Spleen (tissue), 11 donors: Measurements from ENCODE around the gene KSR1. TPM values are rescaled to one million over a fixed set of nuclear protein-coding genes. Genes with fewer than 3 reads are reported as not detected.
A peak's percentile ranks its signal among the peaks of the same experiment; 100 is the strongest.
"Not testable (repeated sequence)": the region's sequence is repeated elsewhere in the genome, so short reads cannot be mapped to it uniquely, and the experiment has no call there.

Experiments used
- DNase-seq: peaks from one replicate; pipeline ENCODE4 v3.0.0-alpha.2; 2020
- H3K27ac ChIP-seq, 8 donors: fragments of 200-600 bp; sonication (generic) in 7 of 8; 1 replicate in 4 of 8; 2 replicates in 4 of 8; pipeline versions ENCODE4 v1.5.0 to v1.8.0; 2016 to 2021; ENCODE audit warnings: inconsistent platforms in 4 of 8, mild to moderate bottlenecking in 4 of 8, moderate library complexity in 1 of 8
- H3K27me3 ChIP-seq, 7 donors: fragments of 200-600 bp; sonication (generic) in 6 of 7; replicated peaks in 1 of 7; 1 replicate in 4 of 7; 2 replicates in 3 of 7; pipeline versions ENCODE4 v1.5.0 to v1.8.0; 2016 to 2021; ENCODE audit warnings: inconsistent platforms in 3 of 7, mild to moderate bottlenecking in 1 of 7
- H3K36me3 ChIP-seq, 6 donors: fragments of 200-600 bp; sonication (generic) in 5 of 6; 1 replicate in 4 of 6; 2 replicates in 2 of 6; pipeline versions ENCODE4 v1.5.0 to v1.8.0; 2016 to 2021; ENCODE audit warnings: inconsistent platforms in 2 of 6
- H3K4me1 ChIP-seq, 6 donors: fragments of 200-600 bp; sonication (generic) in 5 of 6; 1 replicate in 3 of 6; 2 replicates in 3 of 6; pipeline versions ENCODE4 v1.5.0 to v1.8.0; 2016 to 2021; ENCODE audit warnings: inconsistent platforms in 3 of 6
- H3K4me3 ChIP-seq, 8 donors: fragments of 200-600 bp; sonication (generic) in 7 of 8; 1 replicate in 4 of 8; 2 replicates in 4 of 8; pipeline versions ENCODE4 v1.5.0 to v1.8.0; 2016 to 2021; ENCODE audit warnings: inconsistent platforms in 4 of 8, mild to moderate bottlenecking in 4 of 8, moderate library complexity in 2 of 8
- H3K9me3 ChIP-seq, 8 donors: fragments of 200-600 bp; sonication (generic) in 7 of 8; 1 replicate in 4 of 8; 2 replicates in 4 of 8; pipeline versions ENCODE4 v1.5.0 to v1.8.0; 2016 to 2021; ENCODE audit warnings: inconsistent platforms in 4 of 8
- POLR2A ChIP-seq, 3 donors: fragments of 450-650 bp; IDR thresholded peaks; one replicate each; pipeline ENCODE4 v1.5.1; 2017; ENCODE audit warnings: antibody characterized with exemption in 3 of 3, mild to moderate bottlenecking in 1 of 3
- POLR2AphosphoS5 ChIP-seq, 3 donors: sonication (generic); formaldehyde crosslinking; IDR thresholded peaks; one replicate each; pipeline ENCODE4 v1.5.1; 2017; ENCODE audit warnings: antibody characterized with exemption in 3 of 3
- WGBS, 5 donors: extraction: QIAGEN DNeasy Blood & Tissue Kit in 3 of 5; methylation state at CpG; one replicate each; pipeline versions ENCODE4 v1.1.5 to v1.1.7; 2013 to 2018; 5-methylcytosine and 5-hydroxymethylcytosine counted together
- intact Hi-C: fragments of 100-400 bp; cut with DNase I; formaldehyde crosslinking; loops from one replicate; pipeline ENCODE4 v1.15.0; 2023; ENCODE audit warnings: low total_unique reads
- polyA plus RNA-seq, 3 donors: library from polyadenylated mRNA; stranded (reverse); fragments of 200-250 nt; gene quantifications; one replicate each; pipeline ENCODE4 v1.2.1, GENCODE V29; 2013
- total RNA-seq, 7 donors: library from RNA; depleted of rRNA in 3 of 7; stranded (reverse); fragments of >200 nt in 3 of 7; fragmentation: NEBNext Ultra II Directional in 4 of 7; extraction: Animal tissue kit (Norgen Biotek cat#: 25700) in 4 of 7; gene quantifications; one replicate each; pipeline versions ENCODE4 v1.1.0 to v1.2.1, GENCODE V29; 2016 to 2021
- TF ChIP-seq, protein P1 (sequence below), 11 experiments: fragments of 200-600 bp in 7 of 11; fragments of 450-650 bp in 4 of 11; sonication (generic) in 4 of 11; IDR thresholded peaks in 8 of 11; conservative IDR thresholded peaks in 3 of 11; 1 replicate in 7 of 11; 2 replicates in 4 of 11; pipeline versions ENCODE4 v1.4.0 to v1.8.0; 2016 to 2021; ENCODE audit warnings: antibody characterized with exemption in 11 of 11, inconsistent platforms in 4 of 11, mild to moderate bottlenecking in 1 of 11
- donor health status: healthy with polysubstance abuse.
- donor health status: DM: no; HTN: no; CAD: no; lungs with moderate emphysema.
- donor health status: DM: no; HTN: no; CAD: no.
- donor health status: Bipolar disorder and iron deficiency.
- donor health status: healthy.
- donor health status: DM: no; HTN: no; CAD: no.
- donor health status: DM: yes; HTN: yes; CAD: no.

The KSR1 gene
- total and polyA plus RNA-seq, 10 donors: 6.4 to 100 (median 46.0) TPM

DNA sequence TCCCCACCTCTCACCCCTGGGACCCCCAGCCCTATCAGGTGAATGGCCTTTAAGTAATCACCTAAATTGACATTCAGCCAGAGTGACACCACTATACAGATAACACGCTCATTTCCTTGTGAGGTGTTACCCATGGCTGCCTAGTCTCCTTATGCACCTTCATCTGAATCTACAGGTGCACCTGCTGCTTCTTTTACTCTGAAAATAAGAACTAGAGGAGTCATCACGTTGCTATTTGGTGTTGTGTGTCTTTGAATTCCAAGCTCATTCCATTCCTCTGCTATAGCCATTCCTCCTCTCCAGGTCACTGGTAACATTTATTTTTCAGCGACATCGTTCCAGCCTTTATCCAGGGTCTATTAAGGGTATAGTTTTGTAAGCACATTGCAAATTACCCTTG, 184.5 kb downstream of the KSR1 start:
- Histone ChIP-seq H3K27ac (no peak overlapping the region), H3K4me1 (peaks cover 0 to 9% (median 3%) of the 10 kb centered on the region in 6 donors), H3K27me3 (no peaks in the 10 kb centered on the region), H3K4me3 (no peak overlapping the region), H3K36me3 (peaks cover 0 to 68% (median 30%) of the 10 kb centered on the region in 6 donors), H3K9me3 (no peaks in the 10 kb centered on the region)
- no peak for TF ChIP-seq POLR2AphosphoS5 (IDR thresholded peaks at IDR 0.05)
- no peak for TF ChIP-seq POLR2A (IDR thresholded peaks at IDR 0.05)
- DNase-seq: no peak
- intact Hi-C loops: no loop called here
- 93 to 97% (median 93%) methylated on average over 4 of the region's 4 CpGs for WGBS, 5 donors

DNA sequence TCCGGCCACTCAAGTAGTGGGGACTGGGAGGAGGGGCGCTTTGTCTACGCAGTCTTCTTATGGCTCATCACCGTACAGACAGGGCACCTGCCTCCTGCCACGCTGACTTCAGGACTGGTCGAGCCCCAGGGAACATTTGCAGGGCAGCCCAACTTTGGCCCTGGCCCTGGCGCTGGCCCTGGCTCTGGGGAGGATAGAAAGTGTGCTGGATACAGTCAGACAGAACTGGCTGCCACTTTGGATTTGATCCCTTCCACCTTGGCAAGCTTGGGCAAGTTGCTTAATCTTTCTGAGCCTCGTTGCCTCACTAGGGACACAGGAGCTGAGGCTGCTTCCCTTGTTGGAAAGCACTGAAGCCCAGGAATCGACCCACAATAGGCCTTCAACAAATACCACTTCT, 188.3 kb downstream of the KSR1 start:
- Histone ChIP-seq H3K27me3 (no peaks in the 10 kb centered on the region), H3K27ac (no peak overlapping the region), H3K9me3 (no peaks in the 10 kb centered on the region), H3K4me3 (no peak overlapping the region), H3K36me3 (peaks cover 0 to 90% (median 33%) of the 10 kb centered on the region in 6 donors), H3K4me1 (no peaks in the 10 kb centered on the region)
- no peak for DNase-seq
- 83 to 93% (median 88%) methylated on average over 9 of the region's 9 CpGs for WGBS, 5 donors
- TF ChIP-seq POLR2AphosphoS5 (IDR thresholded peaks at IDR 0.05) (no peak), POLR2A (IDR thresholded peaks at IDR 0.05) (no peak)
- TF ChIP-seq, protein P1, sequence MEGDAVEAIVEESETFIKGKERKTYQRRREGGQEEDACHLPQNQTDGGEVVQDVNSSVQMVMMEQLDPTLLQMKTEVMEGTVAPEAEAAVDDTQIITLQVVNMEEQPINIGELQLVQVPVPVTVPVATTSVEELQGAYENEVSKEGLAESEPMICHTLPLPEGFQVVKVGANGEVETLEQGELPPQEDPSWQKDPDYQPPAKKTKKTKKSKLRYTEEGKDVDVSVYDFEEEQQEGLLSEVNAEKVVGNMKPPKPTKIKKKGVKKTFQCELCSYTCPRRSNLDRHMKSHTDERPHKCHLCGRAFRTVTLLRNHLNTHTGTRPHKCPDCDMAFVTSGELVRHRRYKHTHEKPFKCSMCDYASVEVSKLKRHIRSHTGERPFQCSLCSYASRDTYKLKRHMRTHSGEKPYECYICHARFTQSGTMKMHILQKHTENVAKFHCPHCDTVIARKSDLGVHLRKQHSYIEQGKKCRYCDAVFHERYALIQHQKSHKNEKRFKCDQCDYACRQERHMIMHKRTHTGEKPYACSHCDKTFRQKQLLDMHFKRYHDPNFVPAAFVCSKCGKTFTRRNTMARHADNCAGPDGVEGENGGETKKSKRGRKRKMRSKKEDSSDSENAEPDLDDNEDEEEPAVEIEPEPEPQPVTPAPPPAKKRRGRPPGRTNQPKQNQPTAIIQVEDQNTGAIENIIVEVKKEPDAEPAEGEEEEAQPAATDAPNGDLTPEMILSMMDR (IDR thresholded peaks at IDR 0.05 in 8 of 11, conservative IDR thresholded peaks at IDR 0.05 in 3 of 11): no peak
- intact Hi-C loops: no loop called here

DNA sequence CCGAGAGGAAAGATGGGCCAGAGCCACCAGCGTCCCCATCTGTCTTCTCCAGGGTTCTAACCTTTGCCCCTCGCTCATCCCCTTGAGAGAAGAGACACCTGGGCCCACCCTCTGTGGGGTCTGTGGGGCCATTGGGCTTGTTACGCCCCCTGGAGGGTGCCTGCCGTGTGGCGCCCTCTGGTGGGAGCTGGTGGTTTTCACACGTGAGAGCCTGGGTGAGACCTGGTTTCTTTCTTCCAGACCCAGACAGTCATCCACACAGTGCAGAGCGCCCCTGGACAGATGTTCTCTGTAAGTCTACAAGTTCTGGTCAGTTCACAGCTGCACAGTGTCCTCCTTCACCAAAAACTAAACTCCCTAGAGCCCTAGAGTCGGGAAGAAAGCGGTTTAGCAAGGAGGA, 189.4 kb downstream of the KSR1 start:
- intact Hi-C loops, H3K4me3 ChIP-seq, H3K4me1 ChIP-seq, DNase-seq, H3K27ac ChIP-seq, H3K27me3 ChIP-seq, H3K9me3 ChIP-seq: not testable (repeated sequence)
- 76 to 100% (median 83%) methylated on average over 2 to 4 of the region's 10 CpGs for WGBS, 5 donors
- TF ChIP-seq, protein P1 (IDR thresholded peaks at IDR 0.05 in 8 of 11, conservative IDR thresholded peaks at IDR 0.05 in 3 of 11): peak in 3 of 11 experiments; percentile 14 to 35 (median 20)
- H3K36me3 ChIP-seq: peaks cover 0 to 80% (median 22%) of the 10 kb centered on the region in 6 donors

DNA sequence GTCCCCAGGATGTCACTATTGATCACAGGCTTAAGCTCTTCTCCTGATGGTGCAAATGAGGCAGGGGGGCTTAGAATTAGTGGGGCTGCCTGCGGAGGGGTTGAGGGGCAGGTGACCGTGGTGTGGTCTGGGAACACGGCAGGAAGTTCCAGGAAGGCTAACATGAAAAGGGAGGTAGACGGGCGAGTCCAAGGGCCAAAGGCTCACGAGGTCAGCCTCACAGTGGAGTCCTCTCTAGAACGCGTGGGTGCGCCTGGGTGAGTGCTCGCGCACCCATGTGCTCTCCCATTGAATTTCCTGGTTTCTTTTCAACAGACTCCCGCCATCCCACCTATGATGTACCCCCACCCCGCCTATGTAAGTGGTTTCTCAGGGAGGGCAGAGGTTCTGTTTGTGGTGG, 190.0 kb downstream of the KSR1 start:
- H3K27ac ChIP-seq: no peak overlapping the region
- no peak for TF ChIP-seq POLR2A (IDR thresholded peaks at IDR 0.05)
- TF ChIP-seq POLR2AphosphoS5 (IDR thresholded peaks at IDR 0.05): no peak
- TF ChIP-seq, protein P1 (IDR thresholded peaks at IDR 0.05 in 8 of 11, conservative IDR thresholded peaks at IDR 0.05 in 3 of 11): no peak
- H3K27me3 ChIP-seq: no peaks in the 10 kb centered on the region
- WGBS, 5 donors: 92 to 96% (median 94%) methylated on average over 13 of the region's 13 CpGs
- H3K9me3 ChIP-seq: no peaks in the 10 kb centered on the region
- intact Hi-C loops: no loop called here
- peaks cover 0 to 74% (median 16%) of the 10 kb centered on the region in 6 donors for H3K36me3 ChIP-seq
- no peak for DNase-seq
- no peaks in the 10 kb centered on the region for H3K4me1 ChIP-seq
- no peak overlapping the region for H3K4me3 ChIP-seq

DNA sequence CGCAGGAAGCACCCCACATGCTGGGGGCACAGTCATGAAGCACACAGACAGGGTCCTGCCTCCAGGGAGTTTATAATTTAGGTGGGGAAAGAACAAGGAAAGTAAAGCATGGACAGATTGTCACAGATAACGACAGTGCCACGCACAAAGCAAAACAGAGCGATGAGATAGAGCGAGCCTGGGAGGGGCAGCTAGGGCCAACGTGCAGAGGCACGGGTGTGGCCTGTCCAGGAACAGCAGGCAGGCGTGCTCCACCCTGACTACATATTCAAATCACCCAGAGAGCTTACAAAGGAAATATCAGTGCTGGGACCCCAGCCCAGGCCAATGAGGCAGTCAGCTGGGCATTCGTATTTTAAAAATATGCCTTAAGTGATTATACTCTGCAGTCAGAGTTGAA, 191.5 kb downstream of the KSR1 start:
- DNase-seq: no peak
- Histone ChIP-seq H3K27ac (peak overlapping the region in 1 of 8 donors; percentile 21), H3K36me3 (peaks cover 0 to 59% (median 14%) of the 10 kb centered on the region in 6 donors), H3K4me1 (no peaks in the 10 kb centered on the region), H3K9me3 (no peaks in the 10 kb centered on the region), H3K27me3 (no peaks in the 10 kb centered on the region), H3K4me3 (no peak overlapping the region)
- intact Hi-C loops: no loop called here
- WGBS, 5 donors: 80 to 88% (median 82%) methylated on average over 9 of the region's 9 CpGs
- TF ChIP-seq POLR2A (IDR thresholded peaks at IDR 0.05): no peak
- peak in 1 of 3 donors; percentile 24 for TF ChIP-seq POLR2AphosphoS5 (IDR thresholded peaks at IDR 0.05)
